ENCODE measurements around the gene CAMTA1.

Gene CAMTA1

DNA sequence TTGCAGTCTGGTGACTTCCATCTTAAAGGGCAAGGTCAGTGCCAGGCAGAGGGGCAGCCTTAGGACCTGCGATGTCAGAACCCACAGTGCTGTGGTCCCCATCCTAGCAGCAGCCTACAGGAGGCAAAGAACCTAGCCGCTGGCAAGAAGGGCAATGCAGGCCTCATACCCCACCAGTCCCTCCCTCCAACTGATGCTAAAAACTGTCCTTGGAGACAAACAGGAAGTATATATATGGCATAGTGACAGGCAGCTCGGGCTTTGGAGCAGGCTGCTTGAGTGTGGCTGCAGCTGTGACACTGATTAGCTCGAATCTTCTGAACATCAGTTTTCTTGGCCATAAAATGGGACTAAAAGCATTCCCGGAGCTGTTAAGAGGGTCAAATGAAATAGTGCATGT, 829.9 kb downstream of the CAMTA1 start:
- H3K4me3 ChIP-seq (ENCODE audit: severe bottlenecking) = no peak overlapping the region
- H3K9me3 ChIP-seq (ENCODE audit: severe bottlenecking) = no peaks in the 10 kb centered on the region
- TF ChIP-seq CTCF (IDR thresholded peaks at IDR 0.05; ENCODE audit: poor library complexity, severe bottlenecking) = no peak
- no peak overlapping the region for H3K27ac ChIP-seq (ENCODE audit: poor library complexity, severe bottlenecking)
- H3K27me3 ChIP-seq (ENCODE audit: insufficient read depth, poor library complexity, severe bottlenecking) = peaks cover 2% of the 10 kb centered on the region
- no peaks in the 10 kb centered on the region for H3K36me3 ChIP-seq (ENCODE audit: low read depth)
- ATAC-seq (ENCODE audit: low read depth) (no peak), DNase-seq (ENCODE audit: low spot score) (peak; percentile 10)
- no peaks in the 10 kb centered on the region for H3K4me1 ChIP-seq (ENCODE audit: insufficient read depth, poor library complexity, severe bottlenecking)

GRCh38 chr1:7616076-7616832, 831.0 kb downstream of the CAMTA1 start:
- Histone ChIP-seq H3K9me3 (ENCODE audit: severe bottlenecking) (no peaks in the 10 kb centered on the region), H3K4me3 (ENCODE audit: severe bottlenecking) (no peak overlapping the region), H3K27me3 (ENCODE audit: insufficient read depth, poor library complexity, severe bottlenecking) (peaks cover 2% of the 10 kb centered on the region), H3K27ac (ENCODE audit: poor library complexity, severe bottlenecking) (no peak overlapping the region), H3K4me1 (ENCODE audit: insufficient read depth, poor library complexity, severe bottlenecking) (no peaks in the 10 kb centered on the region), H3K36me3 (ENCODE audit: low read depth) (no peaks in the 10 kb centered on the region)
- peak; percentile 45 for DNase-seq (ENCODE audit: low spot score)
- TF ChIP-seq CTCF (IDR thresholded peaks at IDR 0.05; ENCODE audit: poor library complexity, severe bottlenecking) = no peak
- ATAC-seq (ENCODE audit: low read depth) = peak; percentile 66; the same call in 2 of the 3 replicates

DNA sequence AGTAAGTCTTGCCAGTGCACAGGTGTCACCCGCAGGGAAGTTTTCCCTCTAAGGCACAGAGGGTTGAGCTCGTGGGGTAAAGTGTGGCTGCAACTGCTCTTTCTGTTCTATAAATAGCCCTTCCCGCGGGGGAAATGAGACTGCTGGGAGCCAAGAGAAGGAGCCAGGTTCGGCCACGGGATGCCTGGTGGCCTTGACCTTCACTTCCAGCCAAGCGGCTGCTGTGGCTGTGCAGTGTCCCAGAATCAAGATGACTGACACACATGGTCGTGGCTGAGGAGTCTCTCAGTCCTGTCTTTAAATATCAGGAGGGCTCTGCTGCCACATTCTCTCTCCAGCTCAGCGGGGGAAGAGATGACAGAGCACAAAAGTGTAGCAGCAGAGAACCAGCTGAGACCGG, 831.7 kb downstream of the CAMTA1 start:
- H3K36me3 ChIP-seq (ENCODE audit: low read depth) = no peaks in the 10 kb centered on the region
- no peak for ATAC-seq (ENCODE audit: low read depth)
- H3K9me3 ChIP-seq (ENCODE audit: severe bottlenecking) = no peaks in the 10 kb centered on the region
- H3K4me1 ChIP-seq (ENCODE audit: insufficient read depth, poor library complexity, severe bottlenecking) = no peaks in the 10 kb centered on the region
- H3K27ac ChIP-seq (ENCODE audit: poor library complexity, severe bottlenecking) = no peak overlapping the region
- peak; percentile 25 for DNase-seq (ENCODE audit: low spot score)
- peaks cover 2% of the 10 kb centered on the region for H3K27me3 ChIP-seq (ENCODE audit: insufficient read depth, poor library complexity, severe bottlenecking)
- no peak for TF ChIP-seq CTCF (IDR thresholded peaks at IDR 0.05; ENCODE audit: poor library complexity, severe bottlenecking)
- H3K4me3 ChIP-seq (ENCODE audit: severe bottlenecking) = no peak overlapping the region

GRCh38 chr1:7617826-7618225, 832.6 kb downstream of the CAMTA1 start:
- H3K9me3 ChIP-seq (ENCODE audit: severe bottlenecking) = no peaks in the 10 kb centered on the region
- peak; percentile 6 for DNase-seq (ENCODE audit: low spot score)
- no peak for TF ChIP-seq CTCF (IDR thresholded peaks at IDR 0.05; ENCODE audit: poor library complexity, severe bottlenecking)
- no peak overlapping the region for H3K27ac ChIP-seq (ENCODE audit: poor library complexity, severe bottlenecking)
- no peaks in the 10 kb centered on the region for H3K36me3 ChIP-seq (ENCODE audit: low read depth)
- ATAC-seq (ENCODE audit: low read depth) = no peak
- H3K27me3 ChIP-seq (ENCODE audit: insufficient read depth, poor library complexity, severe bottlenecking) = peaks cover 5% of the 10 kb centered on the region
- H3K4me1 ChIP-seq (ENCODE audit: insufficient read depth, poor library complexity, severe bottlenecking) = no peaks in the 10 kb centered on the region
- no peak overlapping the region for H3K4me3 ChIP-seq (ENCODE audit: severe bottlenecking)

DNA sequence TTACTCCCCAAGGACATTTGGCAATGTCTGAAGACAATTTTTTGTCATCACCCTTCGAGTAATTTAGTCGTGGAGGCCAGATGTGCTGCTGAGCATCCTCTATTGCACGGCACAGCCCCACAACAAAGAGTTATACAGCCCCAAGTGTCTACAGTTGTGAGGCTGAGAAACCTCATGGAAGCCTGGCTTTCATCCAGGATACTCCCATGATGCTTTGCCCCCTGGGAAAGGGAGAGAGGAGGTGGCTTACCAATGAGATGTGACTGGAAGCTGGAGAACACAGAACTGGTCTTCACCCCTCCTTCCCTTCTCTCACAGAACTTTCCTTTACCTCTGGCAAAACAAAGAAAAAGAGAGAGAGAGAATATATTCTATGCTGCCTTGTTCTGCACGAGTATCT, 834.9 kb downstream of the CAMTA1 start:
- H3K27me3 ChIP-seq (ENCODE audit: insufficient read depth, poor library complexity, severe bottlenecking) = peaks cover 7% of the 10 kb centered on the region
- H3K36me3 ChIP-seq (ENCODE audit: low read depth) = no peaks in the 10 kb centered on the region
- no peak overlapping the region for H3K4me3 ChIP-seq (ENCODE audit: severe bottlenecking)
- no peaks in the 10 kb centered on the region for H3K4me1 ChIP-seq (ENCODE audit: insufficient read depth, poor library complexity, severe bottlenecking)
- DNase-seq (ENCODE audit: low spot score) = no peak
- no peak for ATAC-seq (ENCODE audit: low read depth)
- no peaks in the 10 kb centered on the region for H3K9me3 ChIP-seq (ENCODE audit: severe bottlenecking)
- no peak overlapping the region for H3K27ac ChIP-seq (ENCODE audit: poor library complexity, severe bottlenecking)
- TF ChIP-seq CTCF (IDR thresholded peaks at IDR 0.05; ENCODE audit: poor library complexity, severe bottlenecking) = no peak

Data from RWPE2 (cell line).